Prostate gland (tissue), 2 donors: Measurements from ENCODE around the gene RIPOR3. TPM values are rescaled to one million over a fixed set of nuclear protein-coding genes. Genes with fewer than 3 reads are reported as not detected.
A peak's percentile ranks its signal among the peaks of the same experiment; 100 is the strongest.
"Not testable (repeated sequence)": the region's sequence is repeated elsewhere in the genome, so short reads cannot be mapped to it uniquely, and the experiment has no call there.

Experiments used
- DNase-seq: peaks from one replicate; pipeline ENCODE4 v3.0.0-alpha.2; 2019; ENCODE audit warnings: low spot score
- H3K27ac ChIP-seq, 2 donors: fragments of 200-600 bp; sonication (generic); 2 replicates each; pipeline ENCODE4 v1.5.1; 2017 to 2019
- H3K27me3 ChIP-seq: fragments of 200-600 bp; sonication (generic); replicated peaks from 2 replicates; pipeline ENCODE4 v1.5.1; 2019; ENCODE audit not compliant: insufficient read depth
- H3K36me3 ChIP-seq, 2 donors: fragments of 200-600 bp; sonication (generic); 1 replicate in 1 of 2; 2 replicates in 1 of 2; pipeline versions ENCODE4 v1.5.1 to v1.8.1; 2017 to 2019
- H3K4me1 ChIP-seq: fragments of 200-600 bp; sonication (generic); replicated peaks from 2 replicates; pipeline ENCODE4 v1.5.1; 2019
- H3K4me3 ChIP-seq, 2 donors: fragments of 200-600 bp; sonication (generic); 2 replicates each; pipeline ENCODE4 v1.5.1; 2017 to 2019
- H3K9me3 ChIP-seq: fragments of 200-600 bp; sonication (generic); 2 replicates; pipeline ENCODE4 v1.5.1; 2017
- CTCF ChIP-seq, 4 experiments: fragments of 200-600 bp in 2 of 4; fragments of 450-650 bp in 2 of 4; sonication (generic) in 2 of 4; IDR thresholded peaks; 1 replicate in 3 of 4; 2 replicates in 1 of 4; pipeline ENCODE4 v1.5.1; 2016 to 2019; ENCODE audit warnings: antibody characterized with exemption in 4 of 4, mild to moderate bottlenecking in 2 of 4, moderate library complexity in 2 of 4
- POLR2A ChIP-seq: fragments of 450-650 bp; IDR thresholded peaks from one replicate; pipeline ENCODE4 v1.6.1; 2016; ENCODE audit warnings: antibody characterized with exemption, mild to moderate bottlenecking
- POLR2AphosphoS5 ChIP-seq: sonication (generic); formaldehyde crosslinking; IDR thresholded peaks from one replicate; pipeline ENCODE4 v1.6.1; 2017; ENCODE audit warnings: antibody characterized with exemption
- WGBS: methylation state at CpG from one replicate; pipeline ENCODE4 v1.1.5; 2018; 5-methylcytosine and 5-hydroxymethylcytosine counted together
- intact Hi-C: fragments of 100-400 bp; cut with DNase I; formaldehyde crosslinking; loops from one replicate; pipeline ENCODE4 v1.14.2; 2022
- microRNA counts, 2 donors: library from miRNA; unstranded; fragments of <30 nt; microRNA quantifications; one replicate each; lab custom pipeline; 2016 to 2017
- microRNA-seq: library from miRNA; unstranded; fragments of <30 nt; microRNA quantifications from one replicate; pipeline ENCODE4, GENCODE V29; 2016
- small RNA-seq, 2 donors: library from RNA; depleted of rRNA; stranded (forward); fragments of <200 nt; gene quantifications; one replicate each; pipeline ENCODE3, GENCODE V24; 2016
- total RNA-seq, 2 donors: library from RNA; depleted of rRNA; stranded (reverse); fragments of >200 nt; gene quantifications; one replicate each; pipeline ENCODE4 v1.1.0, GENCODE V29; 2016

Gene RIPOR3
- total RNA-seq, 2 donors from 2014 or later = 0.55 to 11.3 TPM

- Histone ChIP-seq H3K36me3 (no peaks in the 10 kb centered on the region), H3K4me3 (no peak overlapping the region), H3K4me1 (peaks cover 13% of the 10 kb centered on the region), H3K27me3 (no peaks in the 10 kb centered on the region), H3K27ac (no peak overlapping the region), H3K9me3 (no peaks in the 10 kb centered on the region)
- intact Hi-C loops = no loop called here
- TF ChIP-seq CTCF (IDR thresholded peaks at IDR 0.05) (no peak), POLR2AphosphoS5 (no peak), POLR2A (no peak)
- no peak for DNase-seq
- 84% methylated on average over 14 of the region's 14 CpGs for WGBS
Observed at GRCh38 chr20:50540620-50541605, 150.4 kb downstream of the RIPOR3 start.

- intact Hi-C loops, H3K36me3 ChIP-seq, H3K27me3 ChIP-seq, H3K9me3 ChIP-seq, H3K4me3 ChIP-seq, H3K27ac ChIP-seq, DNase-seq: not testable (repeated sequence)
- 97% methylated on average over 8 of the region's 8 CpGs for WGBS
- peaks cover 13% of the 10 kb centered on the region for H3K4me1 ChIP-seq
Observed at GRCh38 chr20:50539798-50540197, 151.5 kb downstream of the RIPOR3 start.

- no peaks in the 10 kb centered on the region for H3K27me3 ChIP-seq
- TF ChIP-seq POLR2AphosphoS5 (peak; percentile 85), POLR2A (no peak)
- H3K4me1 ChIP-seq = peaks cover 13% of the 10 kb centered on the region
- H3K9me3 ChIP-seq = no peaks in the 10 kb centered on the region
- 12% methylated on average over 4 of the region's 4 CpGs for WGBS
- intact Hi-C loops = no loop called here
- H3K36me3 ChIP-seq = no peaks in the 10 kb centered on the region
- peak overlapping the region; percentile 63 to 81 for H3K27ac ChIP-seq
- H3K4me3 ChIP-seq = no peak overlapping the region
- peak; percentile 57 for DNase-seq
Observed at GRCh38 chr20:50538276-50538675, 153.1 kb downstream of the RIPOR3 start.

GRCh38 chr20:50537546-50538201 is 153.7 kb downstream of the RIPOR3 start:
- no peak for DNase-seq
- peak overlapping the region; percentile 63 to 81 for H3K27ac ChIP-seq
- H3K27me3 ChIP-seq = no peaks in the 10 kb centered on the region
- intact Hi-C loops = no loop called here
- 50% methylated on average over 7 of the region's 7 CpGs for WGBS
- TF ChIP-seq POLR2AphosphoS5 (no peak), POLR2A (no peak), CTCF (IDR thresholded peaks at IDR 0.05) (no peak)
- no peak overlapping the region for H3K4me3 ChIP-seq
- H3K36me3 ChIP-seq = no peaks in the 10 kb centered on the region
- peaks cover 13% of the 10 kb centered on the region for H3K4me1 ChIP-seq
- no peaks in the 10 kb centered on the region for H3K9me3 ChIP-seq

- intact Hi-C loops = no loop called here
- Histone ChIP-seq H3K36me3 (no peaks in the 10 kb centered on the region), H3K4me3 (no peak overlapping the region), H3K4me1 (peaks cover 13% of the 10 kb centered on the region), H3K27ac (no peak overlapping the region), H3K9me3 (no peaks in the 10 kb centered on the region), H3K27me3 (no peaks in the 10 kb centered on the region)
- 71% methylated on average over 4 of the region's 4 CpGs for WGBS
- TF ChIP-seq CTCF (IDR thresholded peaks at IDR 0.05) (no peak), POLR2A (no peak), POLR2AphosphoS5 (no peak)
- DNase-seq = no peak
Observed at GRCh38 chr20:50536333-50536732, 155.0 kb downstream of the RIPOR3 start.

MicroRNAs within 50 kb of the gene (microRNA counts, 767-probe panel; counts per million panel counts)
- 0 to 431 counts per million in 2 donors for microRNA hsa-miR-645 (lab: Ali Mortazavi, UCI)

Small RNA genes within 50 kb of the gene (microRNA-seq; reads per million reads assigned to microRNA genes)
- not detected for gene MIR1302-5
- not detected for gene MIR645

Small RNA genes within 50 kb of the gene (small RNA-seq; reads per million reads assigned to genes)
- gene MIR1302-5 (0 reads per million in 2 donors), gene MIR645 (0 reads per million in 2 donors), gene RF00019 (0 reads per million in 2 donors)

Other genes starting within 250 kb of the RIPOR3 start
- 10 to 100 TPM; 28.5 to 46.6 TPM for gene PTPN1, start 181.2 kb downstream of the RIPOR3 start, total RNA-seq
- gene PARD6B, start 40.0 kb upstream of the RIPOR3 start, total RNA-seq = 10 to 100 TPM in 1 of 2 donors, 1 to 10 TPM in 1; 8.3 to 14.4 TPM
- 10 to 100 TPM in 1 of 2 donors, 1 to 10 TPM in 1; 2.9 to 11.4 TPM for gene BCAS4, start 103.5 kb upstream of the RIPOR3 start, total RNA-seq
- gene ADNP, start 239.9 kb upstream of the RIPOR3 start, total RNA-seq = 10 to 100 TPM; 46.8 to 84.7 TPM